Heart right ventricle (tissue), 16 donors: ENCODE data around the gene PRSS50. TPM values are rescaled to one million over a fixed set of nuclear protein-coding genes. Genes with fewer than 3 reads are reported as not detected.
A peak's percentile ranks its signal among the peaks of the same experiment; 100 is the strongest.

Experiments
- ATAC-seq, 8 donors: fragments of 200-7000 bp; cut with Tn5 transposase; one replicate each; pipeline ENCODE4 v1.9.1; 2020; ENCODE audit warnings: mild to moderate bottlenecking in 8 of 8, moderate library complexity in 8 of 8, moderate number of reproducible peaks in 1 of 8
- DNase-seq, 2 donors: peaks; one replicate each; pipeline ENCODE4 v3.0.0-alpha.2; 2020
- H3K27ac ChIP-seq, 10 donors: fragments of 200-600 bp; sonication (generic) in 2 of 10; one replicate each; pipeline versions ENCODE4 v1.5.0 to v1.8.0; 2020 to 2022; ENCODE audit warnings: mild to moderate bottlenecking in 3 of 10
- H3K27me3 ChIP-seq, 7 donors: fragments of 200-600 bp; one replicate each; pipeline ENCODE4 v1.8.0; 2021 to 2022; ENCODE audit warnings: mild to moderate bottlenecking in 2 of 7
- H3K36me3 ChIP-seq, 9 donors: fragments of 200-600 bp; sonication (generic) in 1 of 9; one replicate each; pipeline versions ENCODE4 v1.5.0 to v1.8.0; 2020 to 2022; ENCODE audit warnings: mild to moderate bottlenecking in 2 of 9
- H3K4me1 ChIP-seq, 9 donors: fragments of 200-600 bp; sonication (generic) in 1 of 9; one replicate each; pipeline versions ENCODE4 v1.5.0 to v1.8.0; 2020 to 2022; ENCODE audit warnings: mild to moderate bottlenecking in 4 of 9
- H3K4me3 ChIP-seq, 10 donors: fragments of 200-600 bp; sonication (generic) in 2 of 10; one replicate each; pipeline versions ENCODE4 v1.5.0 to v1.8.0; 2020 to 2022; ENCODE audit warnings: mild to moderate bottlenecking in 7 of 10, moderate library complexity in 2 of 10
- H3K9me3 ChIP-seq, 11 donors: fragments of 200-600 bp in 10 of 11; sonication (generic) in 2 of 11; one replicate each; pipeline versions ENCODE4 v1.5.0 to v1.8.0; 2013 to 2022; ENCODE audit warnings: mild to moderate bottlenecking in 2 of 11, control low read depth in 1 of 11, moderate library complexity in 1 of 11
- CTCF ChIP-seq, 9 donors: fragments of 200-600 bp; sonication (generic) in 2 of 9; IDR thresholded peaks; one replicate each; pipeline versions ENCODE4 v1.5.0 to v1.8.0; 2021 to 2022; ENCODE audit warnings: antibody characterized with exemption in 9 of 9, mild to moderate bottlenecking in 5 of 9, moderate library complexity in 1 of 9
- WGBS, 2 donors: extraction: QIAGEN DNeasy Blood & Tissue Kit; methylation state at CpG; one replicate each; pipeline ENCODE4 v1.1.7; 2013; ENCODE audit warnings: inconsistent platforms in 1 of 2; 5-methylcytosine and 5-hydroxymethylcytosine counted together
- intact Hi-C, 10 donors: fragments of 100-400 bp; cut with DNase I; formaldehyde crosslinking; loops; one replicate each; pipeline versions ENCODE4 v1.11.1 to v1.14.2; 2022
- polyA plus RNA-seq, 2 donors: library from polyadenylated mRNA; stranded (reverse); fragments of 200-250 nt; gene quantifications; one replicate each; pipeline ENCODE4 v1.2.3, GENCODE V29; 2013
- total RNA-seq, 10 donors: library from RNA; stranded (reverse); fragmentation: NEBNext Ultra II Directional in 3 of 10; extraction: Animal tissue kit (Norgen Biotek cat#: 25700) in 3 of 10; gene quantifications; one replicate each; pipeline versions ENCODE4 v1.2.1 to v1.2.4, GENCODE V29; 2021 to 2023
- donor health status: Arrhythmogenic right ventricular cardiomyopathy.
- donor health status: ischemic (EF 13 %, LVEDD 7.1; RV severe dilation, severe dysfunction).
- donor health status: healthy with polysubstance abuse.
- donor health status: DM: no; HTN: yes; CAD: no.
- donor health status: DM: no; HTN: no; CAD: no.
- donor health status: ischemic (EF 25% LVEDD 6.9; RV normal size, moderate dysfunction).
- donor health status: ischemic (EF 25% LVEDD 5.7; RV mildly dilated, moderate dysfunction).
- donor health status: healthy.
- donor health status: DM: yes; HTN: yes; CAD: no.
- donor health status: Ischemic cardiomyopathy.
- donor health status: ischemic (EF 35%, LVEDD 5.7; RV mildly dilated, moderate dysfunction).
- donor health status: nonischemic (EF 11% LVEDD 7.7; RV severe dilation, severe dysfunction).
- donor health status: DM: yes; HTN: yes; CAD: no.
- donor health status: PGD.
- donor health status: ischemic (EF 29% LVEDD 5.4; RV normal size, mild dysfunction).
- donor health status: nonischemic (EF 23%, LVEDD 6.1; RV moderate dilation, normal function).

The PRSS50 gene
- total and polyA plus RNA-seq, 12 donors: 0.09 to 0.88 (median 0.31) TPM; not detected in 2

- H3K4me1 ChIP-seq: peaks cover 0 to 6% (median 0%) of the 10 kb centered on the region in 9 donors
- intact Hi-C loops: loop anchor here in 1 of 10 donors (10.0 kb wide), 1 partner anchor 613 kb away; no protein-coding TSS in a partner anchor
- H3K4me3 ChIP-seq: no peak overlapping the region
- H3K27me3 ChIP-seq: peaks cover 0 to 5% (median 0%) of the 10 kb centered on the region in 7 donors
- no peak overlapping the region for H3K27ac ChIP-seq
- ATAC-seq (no peak), DNase-seq (peak in 1 of 2 donors; percentile 0)
- no peaks in the 10 kb centered on the region for H3K9me3 ChIP-seq
- TF ChIP-seq CTCF (IDR thresholded peaks at IDR 0.05): no peak
- no peaks in the 10 kb centered on the region for H3K36me3 ChIP-seq
- 86 to 90% methylated on average over 7 of the region's 7 CpGs for WGBS, 2 donors
These were observed 5.9 kb downstream of the PRSS50 start for GRCh38 chr3:46711760-46712159.

- TF ChIP-seq CTCF (IDR thresholded peaks at IDR 0.05): no peak
- no peak overlapping the region for H3K4me3 ChIP-seq
- peaks cover 0 to 5% (median 0%) of the 10 kb centered on the region in 7 donors for H3K27me3 ChIP-seq
These were observed 6.4 kb downstream of the PRSS50 start for GRCh38 chr3:46711305-46711704.

GRCh38 chr3:46710671-46711295 lies 6.9 kb downstream of the PRSS50 start:
- no peaks in the 10 kb centered on the region for H3K9me3 ChIP-seq
- H3K27me3 ChIP-seq: peaks cover 0 to 5% (median 0%) of the 10 kb centered on the region in 7 donors
- 94 to 98% methylated on average over 6 of the region's 6 CpGs for WGBS, 2 donors
- no peak for TF ChIP-seq CTCF (IDR thresholded peaks at IDR 0.05)
- peaks cover 0 to 6% (median 0%) of the 10 kb centered on the region in 9 donors for H3K4me1 ChIP-seq
- DNase-seq (peak in 1 of 2 donors; percentile 4), ATAC-seq (no peak)
- no peak overlapping the region for H3K4me3 ChIP-seq
- intact Hi-C loops: loop anchor here in 1 of 10 donors (10.0 kb wide), 1 partner anchor 614 kb away; no protein-coding TSS in a partner anchor
- no peaks in the 10 kb centered on the region for H3K36me3 ChIP-seq
- no peak overlapping the region for H3K27ac ChIP-seq

More at GRCh38 chr3:46711305-46711704, 6.4 kb downstream of the PRSS50 start:
- H3K36me3 ChIP-seq: no peaks in the 10 kb centered on the region
- DNase-seq: peak in 1 of 2 donors; percentile 9
- H3K27ac ChIP-seq: no peak overlapping the region
- H3K4me1 ChIP-seq: peaks cover 0 to 6% (median 0%) of the 10 kb centered on the region in 9 donors
- peak in 3 of 8 donors; percentile 38 for ATAC-seq
- intact Hi-C loops: loop anchor here in 1 of 10 donors (10.0 kb wide), 1 partner anchor 613 kb away; no protein-coding TSS in a partner anchor
- 88 to 92% methylated on average over 2 of the region's 2 CpGs for WGBS, 2 donors
- no peaks in the 10 kb centered on the region for H3K9me3 ChIP-seq

DNA sequence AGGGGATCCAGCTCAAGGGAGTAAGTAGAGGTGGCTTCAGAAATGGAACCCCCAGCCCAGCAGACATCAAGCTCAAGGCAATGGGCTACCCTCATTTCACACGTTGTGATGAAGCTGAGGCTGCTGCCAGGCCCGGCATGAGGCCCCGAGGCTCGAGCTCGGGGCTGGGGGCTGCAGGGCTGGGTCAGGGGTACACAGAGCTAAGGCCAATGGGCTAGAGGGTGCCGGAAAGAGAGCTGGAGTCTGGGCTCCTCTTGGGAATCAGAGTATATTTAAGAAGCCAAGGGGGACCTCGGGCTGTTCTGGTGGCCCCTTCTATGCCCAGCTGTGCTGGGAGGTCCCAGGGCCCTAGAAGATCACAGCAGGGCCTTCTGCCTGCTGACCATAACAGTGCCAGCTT lies 7.4 kb downstream of the PRSS50 start:
- Histone ChIP-seq H3K4me1 (peaks cover 0 to 7% (median 2%) of the 10 kb centered on the region in 9 donors), H3K27ac (no peak overlapping the region), H3K4me3 (no peak overlapping the region), H3K27me3 (peaks cover 0 to 5% (median 0%) of the 10 kb centered on the region in 7 donors), H3K36me3 (no peaks in the 10 kb centered on the region), H3K9me3 (no peaks in the 10 kb centered on the region)
- ATAC-seq: no peak
- TF ChIP-seq CTCF (IDR thresholded peaks at IDR 0.05): no peak
- intact Hi-C loops: loop anchor here in 1 of 10 donors (10.0 kb wide), 1 partner anchor 615 kb away; no protein-coding TSS in a partner anchor
- WGBS, 2 donors: 89 to 94% methylated on average over 7 of the region's 7 CpGs
- no peak for DNase-seq
